Stimulated activated CD8-positive, alpha-beta memory T cell treated with anti-CD3 and anti-CD28 coated beads, Interleukin-4, amount 100 ng/mL, for 1 hour (primary cell): Measurements from ENCODE around the gene WDR53.
"Not testable (repeated sequence)": the region's sequence is repeated elsewhere in the genome, so short reads cannot be mapped to it uniquely, and the experiment has no call there.

Source experiments
- DNase-seq, 2 donors: peaks; one replicate each; pipeline ENCODE4 v3.0.0-alpha.2; 2020; ENCODE audit warnings: low read depth in 2 of 2, low spot score in 1 of 2

The WDR53 gene

DNA sequence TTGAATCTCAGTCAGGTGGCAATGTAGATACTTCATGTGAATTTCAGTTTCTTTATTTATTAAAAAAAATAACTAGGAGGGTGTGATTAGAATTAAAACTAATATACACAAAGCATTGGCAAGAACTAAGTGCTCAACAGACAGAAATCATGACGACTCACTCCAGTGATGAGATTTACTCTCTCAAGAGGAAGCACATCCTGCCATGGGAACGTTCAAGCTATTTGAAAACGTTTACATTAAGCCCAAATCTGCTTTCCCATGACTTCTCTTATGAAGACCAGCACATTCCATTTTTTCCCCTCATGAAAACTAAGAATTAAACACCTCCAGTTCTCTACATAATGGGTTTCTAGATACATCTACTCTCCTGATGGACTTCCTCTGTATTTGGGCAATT lies 8.5 kb downstream of the WDR53 start:
- DNase-seq, result no peak

DNA sequence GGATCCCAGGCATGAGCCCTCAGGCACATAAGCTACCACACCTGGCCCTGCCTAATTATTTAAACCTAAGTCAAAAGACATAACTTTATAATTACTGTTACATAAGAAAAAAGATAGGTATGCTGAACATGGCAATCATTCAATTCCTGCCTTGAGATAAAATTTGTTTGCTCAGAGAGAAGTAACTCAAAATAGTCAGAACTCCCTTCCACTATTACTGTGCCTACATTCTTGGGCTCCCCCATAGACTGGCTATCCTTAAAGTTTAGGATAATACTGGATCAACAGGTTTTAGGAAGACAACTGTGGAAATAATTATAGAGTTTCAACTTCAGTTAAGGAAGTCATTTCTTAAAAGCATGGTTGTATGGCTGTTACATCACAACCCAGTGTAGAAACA lies 9.9 kb downstream of the WDR53 start:
- no peak for DNase-seq

DNA sequence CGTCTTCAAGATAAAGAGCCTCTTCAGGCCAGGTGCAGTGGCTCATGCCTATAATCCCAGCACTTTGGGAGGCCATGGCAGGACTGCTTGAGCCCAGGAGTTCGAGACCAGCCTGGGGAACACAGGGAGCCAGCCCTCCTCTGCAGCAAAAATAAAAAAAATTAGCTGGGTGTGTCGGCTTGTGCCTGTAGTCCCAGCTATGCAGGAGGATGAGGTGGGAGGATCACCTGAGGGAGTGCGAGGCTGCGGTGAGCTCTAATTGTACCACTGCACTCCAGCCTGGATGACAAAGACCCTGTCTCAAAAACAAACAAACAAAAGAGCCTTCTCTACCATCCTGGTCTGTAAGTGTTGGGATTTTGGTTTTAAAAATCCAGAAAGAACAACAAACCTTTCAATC lies 11.1 kb downstream of the WDR53 start:
- no peak for DNase-seq

DNA sequence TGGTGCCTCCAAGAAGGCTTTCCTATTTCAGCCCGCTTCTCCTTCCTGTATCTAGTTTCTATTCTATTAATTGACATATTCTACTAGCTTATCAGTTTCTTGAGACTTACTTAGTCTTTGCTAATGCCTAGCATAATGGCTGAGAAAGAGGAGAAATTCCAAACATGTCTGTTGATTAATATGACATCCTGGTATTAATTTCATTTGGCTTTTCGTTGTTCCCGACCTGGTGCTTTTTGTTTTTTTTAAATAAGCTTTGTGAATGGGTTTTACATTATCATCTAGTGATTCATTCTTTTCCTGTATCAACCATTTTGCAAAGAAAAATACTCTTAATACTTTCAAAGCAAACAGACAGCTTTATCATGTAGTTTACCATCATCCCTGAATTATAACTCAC lies 13.1 kb downstream of the WDR53 start:
- DNase-seq, result no peak

DNA sequence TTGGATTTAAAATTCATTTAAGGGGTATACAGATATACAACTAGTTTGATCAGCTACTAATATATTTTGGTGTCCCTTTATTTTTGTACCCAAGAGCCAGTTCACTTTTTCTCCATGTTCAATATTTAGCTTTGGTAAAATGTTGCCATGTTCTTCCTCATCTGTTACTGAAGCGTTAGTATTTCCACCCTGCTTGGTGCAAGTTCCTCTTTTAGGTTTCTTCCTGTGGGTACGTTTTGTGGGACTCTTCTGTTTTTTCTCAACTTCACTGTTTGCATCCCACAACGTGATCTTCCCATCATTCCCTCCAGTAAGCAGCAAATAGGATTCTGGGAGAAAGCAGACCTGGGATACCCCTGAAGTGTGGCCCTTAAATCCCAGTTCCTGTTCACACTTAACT lies 14.1 kb downstream of the WDR53 start:
- no peak for DNase-seq

DNA sequence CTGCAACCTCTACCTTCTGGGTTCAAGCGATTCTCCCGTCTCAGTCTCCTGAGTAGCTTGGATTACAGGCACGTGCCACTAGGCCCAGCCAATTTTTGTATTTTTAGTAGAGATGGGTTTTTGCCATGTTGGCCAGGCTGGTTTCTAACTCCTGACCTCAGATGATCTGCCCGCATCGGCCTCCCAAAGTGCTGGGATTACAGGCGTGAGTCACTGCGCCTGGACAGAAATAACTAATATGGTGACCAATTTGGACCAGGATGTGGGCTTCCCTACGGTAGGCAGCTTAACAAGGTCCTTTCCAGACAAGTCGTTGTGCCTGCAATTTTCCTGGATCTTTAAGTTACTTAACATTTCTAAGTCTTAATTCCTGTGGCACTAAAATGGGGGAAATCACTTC lies 14.8 kb downstream of the WDR53 start:
- DNase-seq, result no peak

DNA sequence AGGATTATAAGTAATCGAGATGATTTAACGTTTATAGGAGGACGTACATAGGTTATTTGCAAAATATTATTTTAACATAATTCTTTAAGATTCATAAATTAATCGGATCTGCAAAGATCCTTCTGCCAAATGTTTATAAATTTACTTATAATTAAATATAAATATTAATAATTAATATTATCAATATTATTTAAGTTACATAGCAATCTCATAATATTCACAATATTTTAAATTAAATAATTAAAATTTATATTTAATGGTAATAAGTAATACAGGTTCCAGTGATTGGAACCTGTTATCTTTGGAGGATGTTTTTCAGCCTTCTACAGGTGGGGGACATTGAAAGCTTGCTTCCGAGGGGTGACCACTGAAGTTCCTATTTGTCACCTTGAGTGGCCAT lies 16.1 kb downstream of the WDR53 start:
- no peak for DNase-seq

DNA sequence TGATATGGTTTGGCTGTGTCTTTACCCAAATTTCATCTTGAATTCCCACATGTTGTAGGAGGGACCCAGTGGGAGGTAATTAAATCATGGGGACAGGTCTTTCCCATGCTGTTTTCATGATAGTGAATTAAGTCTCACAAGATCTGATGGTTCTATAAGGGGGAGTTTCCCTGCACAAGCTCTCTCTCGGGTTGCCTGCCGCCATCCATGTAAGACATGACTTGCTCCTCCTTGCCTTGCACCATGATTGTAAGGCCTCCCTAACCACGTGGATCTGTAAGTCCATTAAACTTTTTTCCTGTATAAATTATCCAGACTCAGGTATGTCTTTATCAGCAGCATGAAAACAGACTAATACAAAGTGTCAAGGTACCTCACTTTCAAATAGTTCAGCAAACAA lies 18.2 kb downstream of the WDR53 start:
- not testable (repeated sequence) for DNase-seq

DNA sequence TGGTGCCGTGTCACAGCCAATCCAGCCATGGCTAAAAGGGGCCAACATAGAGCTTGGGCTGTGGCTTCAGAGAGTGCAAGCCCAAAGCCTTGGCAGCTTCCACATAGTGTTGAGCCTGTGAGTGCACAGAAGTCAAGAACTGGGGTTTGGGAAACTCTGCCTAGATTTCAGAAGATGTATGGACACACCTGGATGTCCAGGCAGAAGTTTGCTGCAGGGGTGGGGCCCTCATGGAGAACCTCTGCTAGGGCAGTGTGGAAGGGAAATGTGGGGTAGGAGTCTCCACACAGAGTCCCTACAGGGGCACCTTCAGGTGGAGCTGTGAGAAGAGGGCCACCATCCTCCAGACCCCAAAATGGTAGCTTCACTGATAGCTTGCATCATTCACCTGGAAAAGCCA lies 19.0 kb downstream of the WDR53 start:
- DNase-seq, result not testable (repeated sequence)

DNA sequence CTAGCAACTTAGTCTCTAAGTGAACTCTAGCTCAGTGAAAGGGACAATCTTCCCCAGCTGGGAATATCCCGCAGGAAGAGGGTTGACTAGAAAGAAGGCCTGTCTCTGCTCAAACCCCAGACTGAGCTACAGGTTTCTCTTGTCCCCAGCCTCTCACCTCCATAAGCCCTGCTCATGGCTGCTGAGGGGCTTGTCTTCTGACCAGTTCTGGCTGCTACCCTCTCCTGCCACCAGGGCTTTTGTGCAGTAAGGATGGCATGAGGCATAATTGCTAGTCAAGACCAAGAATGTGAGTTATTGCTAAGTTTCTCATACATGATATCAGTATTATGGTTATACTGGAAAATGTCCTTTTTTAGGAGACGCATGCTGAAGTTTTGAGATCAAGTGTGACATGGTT lies 21.3 kb downstream of the WDR53 start:
- no peak for DNase-seq

DNA sequence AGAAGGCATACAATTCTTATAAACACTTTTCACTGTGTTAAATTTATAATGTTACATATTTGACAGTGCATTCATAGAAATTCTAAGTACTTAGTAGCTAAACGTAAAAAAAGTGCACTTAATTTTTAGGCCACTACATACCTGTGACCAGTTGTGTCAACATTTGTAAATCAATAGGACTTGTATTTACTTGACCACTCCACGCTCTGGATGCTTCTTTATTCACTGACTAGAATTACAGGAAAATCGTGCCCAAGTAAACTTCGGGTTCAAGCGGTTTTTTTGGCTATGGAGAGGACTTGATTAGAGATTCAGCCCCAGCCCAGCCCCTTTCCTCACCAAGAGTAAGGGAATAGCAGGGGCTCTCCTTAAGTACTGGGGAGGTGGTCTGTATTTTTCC lies 21.8 kb downstream of the WDR53 start:
- no peak for DNase-seq

DNA sequence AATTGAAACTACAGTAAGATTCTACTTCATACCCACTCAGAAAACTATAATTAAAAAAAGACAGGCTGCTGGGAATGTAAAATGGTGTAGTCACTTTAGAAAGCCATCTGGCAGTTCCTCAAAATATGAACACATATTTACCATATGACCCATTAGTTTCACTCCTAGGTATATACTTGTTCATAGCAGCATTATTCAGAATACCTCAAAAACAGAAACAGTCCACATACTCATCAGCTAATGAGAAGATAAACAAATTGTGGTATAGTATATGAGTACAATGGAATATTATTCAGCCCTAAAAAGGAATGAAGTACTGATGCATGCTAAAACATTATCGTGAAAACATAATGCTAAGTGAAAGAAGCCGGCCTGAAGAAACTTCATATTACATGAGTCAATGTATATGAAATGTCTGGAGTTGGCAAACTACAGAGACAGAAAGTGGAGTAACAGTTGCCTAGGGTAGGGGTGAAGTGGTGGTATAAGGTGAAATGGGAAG lies 23.8 kb downstream of the WDR53 start:
- DNase-seq, result no peak

DNA sequence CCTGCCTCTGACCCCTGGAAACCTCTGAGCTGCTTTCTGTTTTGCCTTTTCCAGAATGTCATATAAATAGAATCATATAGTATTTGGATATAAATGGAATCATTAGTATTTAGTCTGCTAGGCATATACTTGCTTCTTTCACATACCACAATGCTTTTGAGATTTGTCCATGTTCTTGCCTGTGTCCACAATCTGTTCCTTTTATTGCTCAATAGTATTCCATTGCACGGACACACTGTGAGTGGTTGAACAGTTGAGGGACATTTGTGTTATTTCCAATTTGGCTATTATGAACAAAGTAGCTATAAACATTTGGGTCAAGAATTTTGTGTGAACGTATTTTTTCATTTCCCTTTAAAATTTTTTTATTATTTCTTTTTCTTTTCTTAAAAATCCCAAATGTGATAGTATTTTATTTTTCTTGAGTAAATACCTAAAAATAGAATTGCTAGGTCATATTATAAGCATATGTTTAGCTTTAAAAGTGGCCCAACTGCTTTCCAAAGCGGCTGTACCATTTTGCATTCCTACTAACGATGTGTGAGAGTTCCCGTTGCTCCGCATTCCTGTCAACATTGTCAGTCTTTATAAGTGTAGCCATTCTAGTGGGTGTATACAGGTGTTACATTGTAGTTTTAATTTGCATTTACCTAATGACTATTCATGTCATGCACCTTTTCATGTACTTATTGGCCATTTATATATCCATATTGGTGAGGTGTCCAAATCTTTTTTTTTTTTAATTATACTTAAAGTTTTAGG lies 26.5 kb downstream of the WDR53 start:
- DNase-seq, result no peak

DNA sequence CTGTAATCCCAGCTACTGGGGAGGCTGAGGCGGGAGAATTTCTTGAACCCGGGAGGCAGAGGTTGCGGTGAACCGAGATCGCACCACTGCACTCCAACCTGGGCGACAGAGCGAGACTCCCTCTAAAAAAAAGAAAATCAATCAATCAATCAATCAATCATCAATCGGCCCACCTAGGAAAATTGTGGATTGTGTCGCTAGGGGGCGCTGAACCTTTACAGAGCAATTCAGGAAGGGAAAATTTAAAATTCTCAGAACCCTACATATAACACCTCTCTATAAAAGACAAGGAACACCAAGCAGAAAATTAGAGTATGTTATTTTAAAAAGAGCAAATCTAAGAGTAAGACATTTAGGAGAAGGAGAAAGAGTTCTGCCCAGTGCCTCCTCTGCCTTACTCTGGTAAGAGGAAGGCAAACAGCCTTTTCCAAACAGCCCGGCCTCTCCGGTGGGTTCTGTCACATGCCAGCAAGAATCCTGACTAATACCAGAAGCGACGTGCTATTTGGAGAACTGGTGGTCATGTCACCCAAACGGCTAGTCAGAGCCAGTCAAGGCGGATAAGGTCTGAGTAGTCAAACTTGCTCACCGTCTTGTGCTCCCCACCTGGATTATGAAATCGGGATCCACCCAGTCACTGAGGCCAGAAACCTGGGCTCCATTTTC lies 30.9 kb downstream of the WDR53 start:
- DNase-seq, result peak; percentile 28 to 41

DNA sequence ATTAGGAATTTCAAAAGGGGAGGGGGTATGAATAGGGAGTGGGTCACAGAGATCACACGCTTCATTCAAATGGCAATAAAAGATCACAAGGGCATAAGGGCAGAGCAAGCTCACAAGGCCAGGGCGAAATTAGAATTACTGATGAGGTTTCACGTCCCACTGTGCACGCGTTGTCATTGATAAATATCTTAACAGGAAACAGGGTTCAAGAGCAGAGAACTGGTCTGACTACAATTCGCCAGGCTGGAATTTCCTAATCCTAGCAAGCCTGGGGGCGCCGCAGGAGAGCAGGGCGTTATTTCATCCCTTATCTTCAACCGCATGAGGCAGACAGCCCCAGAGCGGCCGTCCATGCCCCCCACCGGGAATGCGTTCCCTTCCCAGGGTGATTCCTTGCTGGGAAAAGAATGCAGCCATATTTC lies 35.1 kb downstream of the WDR53 start:
- DNase-seq, result no peak

DNA sequence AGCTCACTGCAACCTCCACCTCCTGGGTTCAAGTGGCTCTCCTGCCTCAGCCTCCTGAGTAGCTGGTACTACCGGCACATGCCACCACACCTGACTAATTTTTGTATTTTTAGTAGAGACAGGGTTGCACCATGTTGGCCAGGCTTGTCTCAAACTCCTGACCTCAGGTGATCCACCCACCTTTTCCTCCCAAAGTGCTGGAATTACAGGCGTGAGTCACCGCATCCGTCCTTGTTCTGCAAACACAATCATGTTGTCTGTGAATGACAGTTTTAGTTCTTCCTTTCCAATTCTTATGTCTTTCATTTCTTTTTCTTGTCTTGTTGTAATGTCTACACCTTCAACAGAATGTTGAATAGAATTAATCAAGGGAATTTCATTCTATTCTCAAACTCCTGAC lies 36.9 kb downstream of the WDR53 start:
- DNase-seq, result no peak

DNA sequence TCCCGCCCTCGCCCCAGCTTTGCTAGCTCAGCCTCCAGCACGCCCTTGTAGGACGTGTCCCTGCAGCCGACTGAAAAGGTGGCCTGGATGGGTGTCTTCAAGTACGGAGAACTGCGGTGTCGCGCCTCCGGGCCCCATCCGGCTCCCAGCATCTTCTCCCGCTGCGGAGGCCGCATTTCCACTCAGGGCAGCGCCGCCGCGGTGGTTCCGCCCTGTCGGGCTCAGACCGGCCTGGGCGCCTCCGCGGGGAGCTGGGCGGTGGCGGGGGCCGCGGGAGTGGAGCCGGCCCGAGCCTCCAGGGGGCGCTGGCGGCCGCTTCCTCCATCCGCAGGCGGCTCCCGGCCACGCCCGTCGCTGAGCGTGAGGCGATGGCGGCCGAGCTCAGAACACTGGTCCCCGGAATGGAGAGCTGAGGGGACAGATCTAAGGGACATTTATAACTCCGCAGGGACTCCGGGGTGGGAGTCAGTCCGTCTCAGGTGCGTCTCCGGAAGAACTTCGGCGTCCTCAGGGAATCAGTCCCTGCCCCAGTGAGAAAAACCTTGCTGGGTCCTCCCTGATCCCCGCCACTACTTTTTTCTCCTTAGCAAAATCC lies 39.6 kb downstream of the WDR53 start:
- peak; percentile 36 to 65 for DNase-seq

DNA sequence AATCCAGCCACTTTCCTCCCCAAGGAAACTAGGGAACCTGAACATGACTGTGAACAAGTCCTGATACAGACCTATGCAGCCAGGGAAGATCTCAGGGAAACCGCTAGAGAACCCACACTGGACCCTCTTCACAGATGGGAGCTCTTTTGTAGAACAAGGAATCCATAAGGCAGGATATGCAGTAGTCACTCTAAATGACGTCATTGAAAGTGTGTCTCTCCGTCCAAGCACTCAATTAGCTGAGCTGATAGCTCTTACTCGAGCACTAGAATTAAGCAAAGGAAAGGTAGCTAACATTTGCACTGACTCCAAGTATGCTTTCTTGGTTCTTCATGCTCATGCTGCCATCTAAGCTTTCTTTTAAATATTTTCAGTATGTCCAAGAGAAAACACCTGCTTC lies 43.2 kb downstream of the WDR53 start:
- no peak for DNase-seq

DNA sequence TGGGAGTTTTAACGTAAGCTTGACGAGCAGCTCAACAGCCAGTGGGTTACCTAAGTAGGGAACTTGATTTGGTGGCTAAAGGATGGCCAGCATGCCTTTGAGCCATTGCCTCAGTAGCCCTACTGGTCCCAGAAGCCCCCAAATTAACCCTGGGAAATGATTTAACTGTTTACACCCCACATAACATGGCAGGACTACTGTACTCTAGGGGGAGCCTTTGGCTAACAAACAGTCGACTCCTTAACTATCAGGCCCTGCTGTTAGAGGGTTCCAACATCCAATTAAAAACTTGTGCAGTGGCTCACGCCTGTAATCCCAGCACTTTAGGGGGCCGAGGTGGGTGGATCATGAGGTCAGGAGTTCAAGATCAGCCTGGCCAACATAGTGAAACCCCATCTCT lies 43.8 kb downstream of the WDR53 start:
- no peak for DNase-seq

DNA sequence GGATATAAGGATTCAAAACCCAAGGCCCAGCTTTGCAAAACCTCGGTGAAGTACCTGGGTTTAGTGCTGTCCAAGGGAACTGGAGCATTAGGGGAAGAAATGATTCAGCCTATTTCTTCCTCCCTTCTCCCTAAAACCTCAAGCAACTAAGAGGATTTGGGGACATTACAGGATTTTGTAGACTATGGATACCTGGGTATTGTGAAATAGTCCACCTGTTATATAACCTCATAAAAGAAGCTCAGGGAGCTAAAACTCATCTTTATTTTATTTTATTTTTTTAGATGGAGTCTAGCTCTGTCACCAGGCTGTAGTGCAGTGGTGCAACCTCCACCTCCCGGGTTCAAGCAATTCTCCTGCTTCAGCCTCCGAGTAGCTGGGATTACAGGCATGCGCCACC lies 44.5 kb downstream of the WDR53 start:
- no peak for DNase-seq

DNA sequence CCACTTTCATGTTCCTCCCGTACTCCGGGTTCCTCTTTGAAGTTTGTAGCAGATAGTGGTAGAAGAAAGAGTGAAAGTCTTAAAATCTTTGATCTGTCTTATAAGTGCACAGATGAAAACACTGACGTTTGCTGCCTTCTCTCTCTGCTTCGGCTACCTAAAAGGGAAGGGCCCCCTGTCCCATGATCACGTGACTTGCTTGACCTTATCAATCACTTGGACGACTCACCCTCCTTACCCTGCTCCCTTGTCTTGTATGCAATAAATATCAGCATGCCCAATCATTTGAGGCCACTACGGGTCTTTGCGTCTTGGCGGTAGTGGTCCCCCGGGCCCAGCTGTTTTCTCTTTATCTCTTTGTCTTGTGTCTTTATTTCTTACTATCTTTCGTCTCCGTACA lies 47.1 kb downstream of the WDR53 start:
- not testable (repeated sequence) for DNase-seq

DNA sequence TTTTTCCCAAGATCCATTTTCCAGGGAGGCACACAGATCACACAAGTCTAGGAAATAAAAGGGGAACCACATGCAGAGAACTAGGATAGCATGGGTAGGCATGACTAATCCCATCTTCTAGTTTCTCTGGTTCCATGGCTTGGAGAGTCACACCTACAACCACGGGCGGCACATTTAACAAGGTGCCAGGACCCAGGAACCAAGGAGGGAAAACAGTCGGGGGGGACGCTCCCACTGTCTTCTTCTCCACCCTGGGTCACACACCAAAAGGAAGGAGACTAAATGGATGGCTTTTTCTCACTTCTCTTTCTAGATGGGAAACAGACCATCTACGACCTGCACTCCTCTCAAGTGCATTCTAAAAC lies 48.7 kb downstream of the WDR53 start:
- no peak for DNase-seq
